ENCODE data around the gene ZNF678.

DNA sequence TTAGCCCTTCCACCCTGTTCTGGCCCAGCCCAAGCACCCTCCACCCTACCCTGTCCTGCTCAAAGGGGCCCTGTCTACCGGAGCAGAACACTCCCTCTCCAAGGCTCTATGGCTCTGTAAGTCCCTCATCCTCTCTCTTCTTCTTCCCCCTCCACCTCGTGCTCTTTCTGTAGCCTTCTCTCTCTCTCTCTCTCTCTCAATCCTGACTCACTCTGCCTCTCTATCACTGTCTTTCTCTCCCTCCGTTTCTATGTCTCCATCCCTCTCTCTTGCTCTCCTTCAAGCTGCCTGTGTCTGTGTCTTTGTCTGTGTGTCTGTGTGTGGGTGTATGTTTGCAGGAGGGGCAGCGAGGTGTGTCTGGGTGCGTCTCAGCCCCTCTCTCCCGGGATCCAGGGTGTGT lies 1.3 kb upstream of the ZNF678 start:
- TF ChIP-seq, protein P1, sequence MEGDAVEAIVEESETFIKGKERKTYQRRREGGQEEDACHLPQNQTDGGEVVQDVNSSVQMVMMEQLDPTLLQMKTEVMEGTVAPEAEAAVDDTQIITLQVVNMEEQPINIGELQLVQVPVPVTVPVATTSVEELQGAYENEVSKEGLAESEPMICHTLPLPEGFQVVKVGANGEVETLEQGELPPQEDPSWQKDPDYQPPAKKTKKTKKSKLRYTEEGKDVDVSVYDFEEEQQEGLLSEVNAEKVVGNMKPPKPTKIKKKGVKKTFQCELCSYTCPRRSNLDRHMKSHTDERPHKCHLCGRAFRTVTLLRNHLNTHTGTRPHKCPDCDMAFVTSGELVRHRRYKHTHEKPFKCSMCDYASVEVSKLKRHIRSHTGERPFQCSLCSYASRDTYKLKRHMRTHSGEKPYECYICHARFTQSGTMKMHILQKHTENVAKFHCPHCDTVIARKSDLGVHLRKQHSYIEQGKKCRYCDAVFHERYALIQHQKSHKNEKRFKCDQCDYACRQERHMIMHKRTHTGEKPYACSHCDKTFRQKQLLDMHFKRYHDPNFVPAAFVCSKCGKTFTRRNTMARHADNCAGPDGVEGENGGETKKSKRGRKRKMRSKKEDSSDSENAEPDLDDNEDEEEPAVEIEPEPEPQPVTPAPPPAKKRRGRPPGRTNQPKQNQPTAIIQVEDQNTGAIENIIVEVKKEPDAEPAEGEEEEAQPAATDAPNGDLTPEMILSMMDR (IDR thresholded peaks at IDR 0.05; ENCODE audit: low read depth, low read length, poor library complexity, severe bottlenecking), result no peak
- no peak for TF ChIP-seq EZH2phosphoT487 (IDR thresholded peaks at IDR 0.05; ENCODE audit: borderline replicate concordance, low read length)

Data from DOHH2 (cell line).